Transverse colon (tissue), 4 donors: ENCODE measurements around the gene HECTD4. TPM values are rescaled to one million over a fixed set of nuclear protein-coding genes. Genes with fewer than 3 reads are reported as not detected.

Source experiments
- DNase-seq: peaks from one replicate; pipeline ENCODE4 v3.0.0-alpha.2; 2019
- H3K27ac ChIP-seq, 4 donors: fragments of 200-600 bp; sonication (generic); 2 replicates each; pipeline ENCODE4 v1.5.1; 2016 to 2018; ENCODE audit warnings: inconsistent platforms in 4 of 4
- H3K27me3 ChIP-seq: fragments of 200-600 bp; sonication (generic); 2 replicates; pipeline ENCODE4 v1.5.1; 2017; ENCODE audit warnings: inconsistent platforms
- H3K36me3 ChIP-seq, 4 donors: fragments of 200-600 bp; sonication (generic); 2 replicates each; pipeline ENCODE4 v1.5.1; 2017 to 2019; ENCODE audit warnings: inconsistent platforms in 4 of 4
- H3K4me1 ChIP-seq, 4 donors: fragments of 200-600 bp; sonication (generic); 2 replicates each; pipeline ENCODE4 v1.5.1; 2017 to 2020; ENCODE audit warnings: inconsistent platforms in 4 of 4
- H3K4me3 ChIP-seq, 4 donors: fragments of 200-600 bp; sonication (generic); 1 replicate in 1 of 4; 2 replicates in 3 of 4; pipeline versions ENCODE4 v1.5.1 to v1.6.1; 2017 to 2019; ENCODE audit warnings: inconsistent platforms in 4 of 4
- H3K9me3 ChIP-seq, 2 donors: fragments of 200-600 bp; sonication (generic); 2 replicates each; pipeline ENCODE4 v1.5.1; 2017 to 2019; ENCODE audit warnings: inconsistent platforms in 2 of 2
- CTCF ChIP-seq, 5 experiments: fragments of 200-600 bp in 3 of 5; fragments of 450-650 bp in 2 of 5; sonication (generic) in 3 of 5; IDR thresholded peaks; 1 replicate in 2 of 5; 2 replicates in 3 of 5; pipeline ENCODE4 v1.5.1; 2016 to 2017; ENCODE audit warnings: antibody characterized with exemption in 5 of 5, inconsistent platforms in 3 of 5, mild to moderate bottlenecking in 2 of 5, moderate library complexity in 1 of 5
- EP300 ChIP-seq: sonication (generic); formaldehyde crosslinking; IDR thresholded peaks from one replicate; pipeline ENCODE4 v1.6.1; 2017; ENCODE audit warnings: antibody characterized with exemption, low read depth
- POLR2A ChIP-seq: fragments of 450-650 bp; IDR thresholded peaks from one replicate; pipeline ENCODE4 v1.6.1; 2016; ENCODE audit warnings: antibody characterized with exemption, mild to moderate bottlenecking, moderate library complexity
- POLR2AphosphoS5 ChIP-seq, 3 donors: sonication (generic); formaldehyde crosslinking; IDR thresholded peaks; one replicate each; pipeline ENCODE4 v1.6.1; 2016; ENCODE audit warnings: antibody characterized with exemption in 3 of 3
- WGBS, 2 donors: methylation state at CpG; one replicate each; pipeline ENCODE4 v1.1.5; 2018; ENCODE audit warnings: low coverage in 1 of 2; 5-methylcytosine and 5-hydroxymethylcytosine counted together
- in situ Hi-C, 4 donors: fragments of 200-750 bp; cut with MboI; loops; one replicate each; pipeline versions ENCODE4 v1.15.0 to v1.15.1; 2017; ENCODE audit warnings: low sequenced_read_pairs in 3 of 4, low pct_ligation_motif_present in 1 of 4, low pct_unique_long_range_greater_than_20kb in 1 of 4
- intact Hi-C: fragments of 100-400 bp; cut with DNase I; formaldehyde crosslinking; loops from one replicate; pipeline ENCODE4 v1.15.1; 2023; ENCODE audit warnings: low total_unique reads
- total RNA-seq, 4 donors: library from RNA; depleted of rRNA; stranded (reverse); fragments of >200 nt; gene quantifications; one replicate each; pipeline ENCODE4 v1.1.0, GENCODE V29; 2016

The HECTD4 gene
- total RNA-seq, 4 donors from 2014 or later = 52.6 to 171 (median 121) TPM

- in situ Hi-C loops (no loop called here), intact Hi-C loops (no loop called here)
- H3K9me3 ChIP-seq = no peaks in the 10 kb centered on the region
- no peak overlapping the region for H3K4me3 ChIP-seq
- H3K4me1 ChIP-seq = no peaks in the 10 kb centered on the region
- DNase-seq = no peak
- 45 to 49% methylated on average over 3 of the region's 3 CpGs for WGBS, 2 donors
- peaks cover 0 to 14% (median 0%) of the 10 kb centered on the region in 4 donors for H3K36me3 ChIP-seq
- TF ChIP-seq POLR2A (no peak), POLR2AphosphoS5 (IDR thresholded peaks at IDR 0.05) (no peak), EP300 (no peak), CTCF (IDR thresholded peaks at IDR 0.05) (no peak)
- H3K27ac ChIP-seq = no peak overlapping the region
- no peaks in the 10 kb centered on the region for H3K27me3 ChIP-seq
Measured at GRCh38 chr12:112305951-112306350, 76.3 kb downstream of the HECTD4 start.

GRCh38 chr12:112304436-112304835 is 77.8 kb downstream of the HECTD4 start:
- WGBS, 2 donors = 90 to 98% methylated on average over 3 to 4 of the region's 4 CpGs

GRCh38 chr12:112303799-112304198 is 78.4 kb downstream of the HECTD4 start:
- Histone ChIP-seq H3K36me3 (peaks cover 0 to 14% (median 0%) of the 10 kb centered on the region in 4 donors), H3K27ac (no peak overlapping the region), H3K9me3 (no peaks in the 10 kb centered on the region), H3K4me3 (no peak overlapping the region), H3K27me3 (no peaks in the 10 kb centered on the region), H3K4me1 (no peaks in the 10 kb centered on the region)
- TF ChIP-seq POLR2AphosphoS5 (IDR thresholded peaks at IDR 0.05) (no peak), CTCF (IDR thresholded peaks at IDR 0.05) (no peak), POLR2A (no peak), EP300 (no peak)
- DNase-seq = no peak
- in situ Hi-C loops (no loop called here), intact Hi-C loops (no loop called here)
- 82 to 90% methylated on average over 2 of the region's 2 CpGs for WGBS, 2 donors

More at GRCh38 chr12:112304436-112304835, 77.8 kb downstream of the HECTD4 start:
- TF ChIP-seq POLR2AphosphoS5 (IDR thresholded peaks at IDR 0.05) (no peak), POLR2A (no peak), EP300 (no peak), CTCF (IDR thresholded peaks at IDR 0.05) (no peak)
- H3K27me3 ChIP-seq = no peaks in the 10 kb centered on the region
- peaks cover 0 to 14% (median 0%) of the 10 kb centered on the region in 4 donors for H3K36me3 ChIP-seq
- no peak overlapping the region for H3K4me3 ChIP-seq
- H3K4me1 ChIP-seq = no peaks in the 10 kb centered on the region
- in situ Hi-C loops = no loop called here
- DNase-seq = no peak
- intact Hi-C loops = no loop called here
- H3K27ac ChIP-seq = no peak overlapping the region
- H3K9me3 ChIP-seq = no peaks in the 10 kb centered on the region

- DNase-seq = no peak
- H3K4me3 ChIP-seq = no peak overlapping the region
- no peak for TF ChIP-seq POLR2A
- intact Hi-C loops (no loop called here), in situ Hi-C loops (no loop called here)
- no peaks in the 10 kb centered on the region for H3K4me1 ChIP-seq
- no peak overlapping the region for H3K27ac ChIP-seq
- no peaks in the 10 kb centered on the region for H3K9me3 ChIP-seq
- peaks cover 0 to 14% (median 0%) of the 10 kb centered on the region in 4 donors for H3K36me3 ChIP-seq
- no peaks in the 10 kb centered on the region for H3K27me3 ChIP-seq
- 54% methylated on average over 3 of the region's 3 CpGs; no CpG with 5 or more reads in 1 of the 2 donors for WGBS, 2 donors
Measured at GRCh38 chr12:112303004-112303403, 79.2 kb downstream of the HECTD4 start.

GRCh38 chr12:112299704-112300103 is 82.5 kb downstream of the HECTD4 start:
- TF ChIP-seq CTCF (IDR thresholded peaks at IDR 0.05) = no peak
- no peak for TF ChIP-seq POLR2AphosphoS5 (IDR thresholded peaks at IDR 0.05)
- TF ChIP-seq POLR2A = no peak
- no peak for TF ChIP-seq EP300
- no peak for DNase-seq
- intact Hi-C loops = no loop called here

More at GRCh38 chr12:112299704-112300103, 82.5 kb downstream of the HECTD4 start:
- Histone ChIP-seq H3K27me3 (no peaks in the 10 kb centered on the region), H3K36me3 (peaks cover 0 to 3% (median 0%) of the 10 kb centered on the region in 4 donors), H3K9me3 (no peaks in the 10 kb centered on the region), H3K27ac (no peak overlapping the region), H3K4me3 (no peak overlapping the region), H3K4me1 (no peaks in the 10 kb centered on the region)
- in situ Hi-C loops = no loop called here
- WGBS, 2 donors = 61 to 79% methylated on average over 3 of the region's 3 CpGs
